HEK293 (cell line): ENCODE results near the gene CDH26.

Source experiments
- GFI1B ChIP-seq: fragments of 450-650 bp; formaldehyde crosslinking; IDR thresholded peaks from 2 replicates; pipeline ENCODE4 v1.5.1; 2016; ENCODE audit warnings: missing biosample characterization, missing genetic modification characterization
- HOXC10 ChIP-seq: sonication (generic); formaldehyde crosslinking; IDR thresholded peaks from 2 replicates; pipeline ENCODE4 v1.8.1; 2023; ENCODE audit warnings: mild to moderate bottlenecking, missing genetic modification reagents
- HOXD13 ChIP-seq: sonication (generic); formaldehyde crosslinking; IDR thresholded peaks from 2 replicates; pipeline ENCODE4 v1.8.0; 2022; ENCODE audit warnings: missing genetic modification reagents, borderline replicate concordance
- IKZF3 ChIP-seq: fragments of 450-650 bp; IDR thresholded peaks from 2 replicates; pipeline ENCODE4 v1.5.0; 2018; ENCODE audit warnings: missing biosample characterization, mild to moderate bottlenecking, missing genetic modification characterization, moderate library complexity
- MZF1 ChIP-seq: fragments of 450-650 bp; formaldehyde crosslinking; IDR thresholded peaks from 2 replicates; pipeline ENCODE4 v1.5.1; 2017; ENCODE audit warnings: missing biosample characterization, missing genetic modification characterization, borderline replicate concordance
- PRDM1 ChIP-seq: fragments of 450-650 bp; formaldehyde crosslinking; IDR thresholded peaks from 2 replicates; pipeline ENCODE4; 2016; ENCODE audit warnings: missing biosample characterization, missing genetic modification characterization
- SETDB1 ChIP-seq: IDR thresholded peaks from one replicate; pipeline ENCODE4 v1.6.1; 2017; ENCODE audit warnings: mild to moderate bottlenecking, low read length, moderate library complexity, mixed read lengths; ENCODE audit not compliant: insufficient read length
- SP7 ChIP-seq: fragments of 450-650 bp; formaldehyde crosslinking; IDR thresholded peaks from 2 replicates; pipeline ENCODE4 v1.5.1; 2016; ENCODE audit warnings: missing biosample characterization, missing genetic modification characterization
- YY2 ChIP-seq: fragments of 450-650 bp; formaldehyde crosslinking; IDR thresholded peaks from 2 replicates; pipeline ENCODE4 v1.5.1; 2016; ENCODE audit warnings: missing biosample characterization, missing genetic modification characterization
- ZBTB20 ChIP-seq: fragments of 450-650 bp; formaldehyde crosslinking; IDR thresholded peaks from 2 replicates; pipeline ENCODE4 v1.5.1; 2016; ENCODE audit warnings: missing biosample characterization, missing genetic modification characterization
- ZBTB7A ChIP-seq: fragments of 450-650 bp; formaldehyde crosslinking; IDR thresholded peaks from 2 replicates; pipeline ENCODE4 v1.5.1; 2016; ENCODE audit warnings: low read depth, missing biosample characterization, missing genetic modification characterization
- ZIC2 ChIP-seq: fragments of 450-650 bp; formaldehyde crosslinking; IDR thresholded peaks from 2 replicates; pipeline ENCODE4 v1.5.1; 2016; ENCODE audit warnings: missing biosample characterization, missing genetic modification characterization
- ZNF157 ChIP-seq: fragments of 450-650 bp; formaldehyde crosslinking; IDR thresholded peaks from 2 replicates; pipeline ENCODE4 v1.5.1; 2016; ENCODE audit warnings: missing biosample characterization, missing genetic modification characterization
- ZNF174 ChIP-seq: fragments of 450-650 bp; formaldehyde crosslinking; IDR thresholded peaks from 2 replicates; pipeline ENCODE4 v1.5.0; 2017; ENCODE audit warnings: missing biosample characterization, mild to moderate bottlenecking, missing genetic modification characterization
- ZNF184 ChIP-seq: fragments of 450-650 bp; IDR thresholded peaks from 2 replicates; pipeline ENCODE4 v1.5.1; 2018; ENCODE audit warnings: missing biosample characterization, mild to moderate bottlenecking, missing genetic modification characterization
- ZNF211 ChIP-seq: fragments of 450-650 bp; formaldehyde crosslinking; IDR thresholded peaks from 2 replicates; pipeline ENCODE4 v1.5.1; 2016; ENCODE audit warnings: low read depth, missing biosample characterization, missing genetic modification characterization
- ZNF23 ChIP-seq: fragments of 450-650 bp; formaldehyde crosslinking; IDR thresholded peaks from 2 replicates; pipeline ENCODE4 v1.5.1; 2016; ENCODE audit warnings: missing biosample characterization, missing genetic modification characterization, borderline replicate concordance
- ZNF311 ChIP-seq: fragments of 450-650 bp; formaldehyde crosslinking; IDR thresholded peaks from 2 replicates; pipeline ENCODE4 v1.5.1; 2017; ENCODE audit warnings: missing biosample characterization, missing genetic modification characterization, borderline replicate concordance
- ZNF341 ChIP-seq: fragments of 450-650 bp; formaldehyde crosslinking; IDR thresholded peaks from 2 replicates; pipeline ENCODE4; 2016; ENCODE audit warnings: low read depth, missing biosample characterization, missing genetic modification characterization
- ZNF37A ChIP-seq: fragments of 450-650 bp; IDR thresholded peaks from 2 replicates; pipeline ENCODE4 v1.5.1; 2018; ENCODE audit warnings: missing biosample characterization, missing genetic modification characterization
- ZNF510 ChIP-seq: fragments of 450-650 bp; formaldehyde crosslinking; IDR thresholded peaks from 2 replicates; pipeline ENCODE4 v1.5.1; 2018; ENCODE audit warnings: mild to moderate bottlenecking, missing genetic modification characterization, missing biosample characterization; ENCODE audit not compliant: insufficient replicate concordance
- ZNF785 ChIP-seq: fragments of 450-650 bp; formaldehyde crosslinking; IDR thresholded peaks from 2 replicates; pipeline ENCODE4 v1.5.1; 2016; ENCODE audit warnings: missing biosample characterization, missing genetic modification characterization
- ZNF837 ChIP-seq: fragments of 450-650 bp; formaldehyde crosslinking; IDR thresholded peaks from 2 replicates; pipeline ENCODE4 v1.5.1; 2016; ENCODE audit warnings: missing biosample characterization, missing genetic modification characterization
- ZSCAN23 ChIP-seq: fragments of 450-650 bp; formaldehyde crosslinking; IDR thresholded peaks from 2 replicates; pipeline ENCODE4 v1.5.1; 2016; ENCODE audit warnings: missing biosample characterization, missing genetic modification characterization
- TF ChIP-seq, protein P1 (sequence below): fragments of 450-650 bp; formaldehyde crosslinking; IDR thresholded peaks from 2 replicates; pipeline ENCODE4 v1.5.1; 2016; ENCODE audit warnings: missing biosample characterization, missing genetic modification characterization
- TF ChIP-seq, protein P2 (sequence below): fragments of 450-650 bp; formaldehyde crosslinking; IDR thresholded peaks from 2 replicates; pipeline ENCODE4 v1.5.1; 2016; ENCODE audit warnings: missing biosample characterization, missing genetic modification characterization, borderline replicate concordance
- TF ChIP-seq, protein P3 (sequence below): fragments of 450-650 bp; formaldehyde crosslinking; IDR thresholded peaks from 2 replicates; pipeline ENCODE4 v1.5.1; 2016; ENCODE audit warnings: missing biosample characterization, missing genetic modification characterization
- TF ChIP-seq, protein P4 (sequence below): fragments of 450-650 bp; formaldehyde crosslinking; IDR thresholded peaks from 2 replicates; pipeline ENCODE4 v1.5.1; 2016; ENCODE audit warnings: missing biosample characterization, missing genetic modification characterization
- TF ChIP-seq, protein P5 (sequence below): fragments of 450-650 bp; formaldehyde crosslinking; IDR thresholded peaks from 2 replicates; pipeline ENCODE4 v1.5.1; 2017; ENCODE audit warnings: missing biosample characterization, missing genetic modification characterization

Gene CDH26

DNA sequence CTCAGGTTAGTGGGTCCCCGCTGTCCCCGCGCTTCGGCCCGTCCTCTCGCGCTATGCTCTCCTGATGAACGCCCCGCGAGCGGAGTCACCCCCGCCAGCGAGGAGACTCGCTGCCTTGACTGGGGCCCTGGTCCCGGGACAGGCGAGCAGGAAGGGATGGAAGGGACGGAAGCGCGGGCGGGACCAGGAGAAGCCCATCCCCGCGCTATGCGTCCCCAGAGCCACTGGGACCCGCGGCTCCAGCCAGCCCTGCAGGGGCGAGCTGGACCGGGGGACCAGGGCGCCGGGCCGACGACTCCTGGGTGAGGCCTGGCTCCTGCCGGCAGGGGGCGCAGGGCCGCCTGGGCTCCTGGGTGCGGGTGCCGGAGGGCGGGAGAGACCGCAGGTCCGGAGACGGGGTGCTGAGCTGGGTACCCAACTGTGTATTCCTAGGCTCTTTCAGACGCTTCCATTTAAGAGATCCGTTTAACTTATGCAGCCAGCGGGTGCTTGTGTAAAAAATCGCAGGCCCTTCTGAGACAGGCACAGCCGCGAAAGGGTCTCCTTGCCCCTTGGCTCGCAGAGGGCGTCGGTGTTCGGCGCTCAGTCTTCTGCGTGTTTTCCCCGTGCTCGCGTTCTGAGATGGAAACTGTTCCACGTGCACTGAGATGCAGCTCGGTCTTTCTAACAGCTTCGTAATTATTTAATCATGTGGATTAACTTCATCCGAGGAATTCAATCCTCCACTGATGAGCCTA, 24.2 kb upstream of the CDH26 start (continued):
- TF ChIP-seq ZNF785 (no peak), GFI1B (tag by site-specific recombination) (no peak), ZBTB7A (no peak; the same call in 1 of the 2 replicates), ZSCAN23 (no peak), ZNF510 (tag by site-specific recombination) (no peak), SETDB1 (no peak), PRDM1 (tag by site-specific recombination) (no peak), ZNF23 (tag by site-specific recombination) (no peak), ZNF341 (tag by site-specific recombination) (0 out of 2 replicates have a peak, but pooled peaks have one; percentile 12), YY2 (tag by site-specific recombination) (no peak), IKZF3 (tag by site-specific recombination) (no peak), SP7 (tag by site-specific recombination) (peak; percentile 52), ZBTB20 (peak; percentile 66), ZNF157 (tag by site-specific recombination) (no peak), MZF1 (tag by site-specific recombination) (no peak), ZNF311 (no peak), ZNF211 (tag by site-specific recombination) (no peak), ZNF37A (no peak), ZNF837 (tag by site-specific recombination) (no peak), ZIC2 (tag by site-specific recombination) (peak; percentile 37; the same call in 1 of the 2 replicates), HOXC10 (CRISPR knock-in tag) (no peak), HOXD13 (CRISPR knock-in tag) (no peak), ZNF174 (tag by site-specific recombination) (no peak), ZNF184 (tag by site-specific recombination) (no peak)
- TF ChIP-seq, protein P1, sequence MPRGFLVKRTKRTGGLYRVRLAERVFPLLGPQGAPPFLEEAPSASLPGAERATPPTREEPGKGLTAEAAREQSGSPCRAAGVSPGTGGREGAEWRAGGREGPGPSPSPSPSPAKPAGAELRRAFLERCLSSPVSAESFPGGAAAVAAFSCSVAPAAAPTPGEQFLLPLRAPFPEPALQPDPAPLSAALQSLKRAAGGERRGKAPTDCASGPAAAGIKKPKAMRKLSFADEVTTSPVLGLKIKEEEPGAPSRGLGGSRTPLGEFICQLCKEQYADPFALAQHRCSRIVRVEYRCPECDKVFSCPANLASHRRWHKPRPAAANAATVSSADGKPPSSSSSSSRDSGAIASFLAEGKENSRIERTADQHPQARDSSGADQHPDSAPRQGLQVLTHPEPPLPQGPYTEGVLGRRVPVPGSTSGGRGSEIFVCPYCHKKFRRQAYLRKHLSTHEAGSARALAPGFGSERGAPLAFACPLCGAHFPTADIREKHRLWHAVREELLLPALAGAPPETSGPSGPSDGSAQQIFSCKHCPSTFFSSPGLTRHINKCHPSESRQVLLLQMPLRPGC (tag by site-specific recombination) = no peak
- TF ChIP-seq, protein P2, sequence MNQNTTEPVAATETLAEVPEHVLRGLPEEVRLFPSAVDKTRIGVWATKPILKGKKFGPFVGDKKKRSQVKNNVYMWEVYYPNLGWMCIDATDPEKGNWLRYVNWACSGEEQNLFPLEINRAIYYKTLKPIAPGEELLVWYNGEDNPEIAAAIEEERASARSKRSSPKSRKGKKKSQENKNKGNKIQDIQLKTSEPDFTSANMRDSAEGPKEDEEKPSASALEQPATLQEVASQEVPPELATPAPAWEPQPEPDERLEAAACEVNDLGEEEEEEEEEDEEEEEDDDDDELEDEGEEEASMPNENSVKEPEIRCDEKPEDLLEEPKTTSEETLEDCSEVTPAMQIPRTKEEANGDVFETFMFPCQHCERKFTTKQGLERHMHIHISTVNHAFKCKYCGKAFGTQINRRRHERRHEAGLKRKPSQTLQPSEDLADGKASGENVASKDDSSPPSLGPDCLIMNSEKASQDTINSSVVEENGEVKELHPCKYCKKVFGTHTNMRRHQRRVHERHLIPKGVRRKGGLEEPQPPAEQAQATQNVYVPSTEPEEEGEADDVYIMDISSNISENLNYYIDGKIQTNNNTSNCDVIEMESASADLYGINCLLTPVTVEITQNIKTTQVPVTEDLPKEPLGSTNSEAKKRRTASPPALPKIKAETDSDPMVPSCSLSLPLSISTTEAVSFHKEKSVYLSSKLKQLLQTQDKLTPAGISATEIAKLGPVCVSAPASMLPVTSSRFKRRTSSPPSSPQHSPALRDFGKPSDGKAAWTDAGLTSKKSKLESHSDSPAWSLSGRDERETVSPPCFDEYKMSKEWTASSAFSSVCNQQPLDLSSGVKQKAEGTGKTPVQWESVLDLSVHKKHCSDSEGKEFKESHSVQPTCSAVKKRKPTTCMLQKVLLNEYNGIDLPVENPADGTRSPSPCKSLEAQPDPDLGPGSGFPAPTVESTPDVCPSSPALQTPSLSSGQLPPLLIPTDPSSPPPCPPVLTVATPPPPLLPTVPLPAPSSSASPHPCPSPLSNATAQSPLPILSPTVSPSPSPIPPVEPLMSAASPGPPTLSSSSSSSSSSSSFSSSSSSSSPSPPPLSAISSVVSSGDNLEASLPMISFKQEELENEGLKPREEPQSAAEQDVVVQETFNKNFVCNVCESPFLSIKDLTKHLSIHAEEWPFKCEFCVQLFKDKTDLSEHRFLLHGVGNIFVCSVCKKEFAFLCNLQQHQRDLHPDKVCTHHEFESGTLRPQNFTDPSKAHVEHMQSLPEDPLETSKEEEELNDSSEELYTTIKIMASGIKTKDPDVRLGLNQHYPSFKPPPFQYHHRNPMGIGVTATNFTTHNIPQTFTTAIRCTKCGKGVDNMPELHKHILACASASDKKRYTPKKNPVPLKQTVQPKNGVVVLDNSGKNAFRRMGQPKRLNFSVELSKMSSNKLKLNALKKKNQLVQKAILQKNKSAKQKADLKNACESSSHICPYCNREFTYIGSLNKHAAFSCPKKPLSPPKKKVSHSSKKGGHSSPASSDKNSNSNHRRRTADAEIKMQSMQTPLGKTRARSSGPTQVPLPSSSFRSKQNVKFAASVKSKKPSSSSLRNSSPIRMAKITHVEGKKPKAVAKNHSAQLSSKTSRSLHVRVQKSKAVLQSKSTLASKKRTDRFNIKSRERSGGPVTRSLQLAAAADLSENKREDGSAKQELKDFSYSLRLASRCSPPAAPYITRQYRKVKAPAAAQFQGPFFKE (tag by site-specific recombination) = no peak
- TF ChIP-seq, protein P3, sequence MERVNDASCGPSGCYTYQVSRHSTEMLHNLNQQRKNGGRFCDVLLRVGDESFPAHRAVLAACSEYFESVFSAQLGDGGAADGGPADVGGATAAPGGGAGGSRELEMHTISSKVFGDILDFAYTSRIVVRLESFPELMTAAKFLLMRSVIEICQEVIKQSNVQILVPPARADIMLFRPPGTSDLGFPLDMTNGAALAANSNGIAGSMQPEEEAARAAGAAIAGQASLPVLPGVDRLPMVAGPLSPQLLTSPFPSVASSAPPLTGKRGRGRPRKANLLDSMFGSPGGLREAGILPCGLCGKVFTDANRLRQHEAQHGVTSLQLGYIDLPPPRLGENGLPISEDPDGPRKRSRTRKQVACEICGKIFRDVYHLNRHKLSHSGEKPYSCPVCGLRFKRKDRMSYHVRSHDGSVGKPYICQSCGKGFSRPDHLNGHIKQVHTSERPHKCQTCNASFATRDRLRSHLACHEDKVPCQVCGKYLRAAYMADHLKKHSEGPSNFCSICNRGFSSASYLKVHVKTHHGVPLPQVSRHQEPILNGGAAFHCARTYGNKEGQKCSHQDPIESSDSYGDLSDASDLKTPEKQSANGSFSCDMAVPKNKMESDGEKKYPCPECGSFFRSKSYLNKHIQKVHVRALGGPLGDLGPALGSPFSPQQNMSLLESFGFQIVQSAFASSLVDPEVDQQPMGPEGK (tag by site-specific recombination) = peak; percentile 78
- TF ChIP-seq, protein P4, sequence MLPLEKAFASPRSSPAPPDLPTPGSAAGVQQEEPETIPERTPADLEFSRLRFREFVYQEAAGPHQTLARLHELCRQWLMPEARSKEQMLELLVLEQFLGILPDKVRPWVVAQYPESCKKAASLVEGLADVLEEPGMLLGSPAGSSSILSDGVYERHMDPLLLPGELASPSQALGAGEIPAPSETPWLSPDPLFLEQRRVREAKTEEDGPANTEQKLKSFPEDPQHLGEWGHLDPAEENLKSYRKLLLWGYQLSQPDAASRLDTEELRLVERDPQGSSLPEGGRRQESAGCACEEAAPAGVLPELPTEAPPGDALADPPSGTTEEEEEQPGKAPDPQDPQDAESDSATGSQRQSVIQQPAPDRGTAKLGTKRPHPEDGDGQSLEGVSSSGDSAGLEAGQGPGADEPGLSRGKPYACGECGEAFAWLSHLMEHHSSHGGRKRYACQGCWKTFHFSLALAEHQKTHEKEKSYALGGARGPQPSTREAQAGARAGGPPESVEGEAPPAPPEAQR (tag by site-specific recombination) = no peak
- TF ChIP-seq, protein P5, sequence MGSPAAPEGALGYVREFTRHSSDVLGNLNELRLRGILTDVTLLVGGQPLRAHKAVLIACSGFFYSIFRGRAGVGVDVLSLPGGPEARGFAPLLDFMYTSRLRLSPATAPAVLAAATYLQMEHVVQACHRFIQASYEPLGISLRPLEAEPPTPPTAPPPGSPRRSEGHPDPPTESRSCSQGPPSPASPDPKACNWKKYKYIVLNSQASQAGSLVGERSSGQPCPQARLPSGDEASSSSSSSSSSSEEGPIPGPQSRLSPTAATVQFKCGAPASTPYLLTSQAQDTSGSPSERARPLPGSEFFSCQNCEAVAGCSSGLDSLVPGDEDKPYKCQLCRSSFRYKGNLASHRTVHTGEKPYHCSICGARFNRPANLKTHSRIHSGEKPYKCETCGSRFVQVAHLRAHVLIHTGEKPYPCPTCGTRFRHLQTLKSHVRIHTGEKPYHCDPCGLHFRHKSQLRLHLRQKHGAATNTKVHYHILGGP (tag by site-specific recombination) = no peak
